Spinal cord (tissue), 10 donors: ENCODE data around the gene FCRL5. TPM values are rescaled to one million over a fixed set of nuclear protein-coding genes. Genes with fewer than 3 reads are reported as not detected.
"Not testable (repeated sequence)": the region's sequence is repeated elsewhere in the genome, so short reads cannot be mapped to it uniquely, and the experiment has no call there.

Experiments
- DNase-seq, 6 donors: peaks; one replicate each; pipeline versions ENCODE4 v3.0.0 to v3.0.0-alpha.2; 2013 to 2015; ENCODE audit warnings: low spot score in 6 of 6, low read depth in 4 of 6
- H3K27ac ChIP-seq: one replicate; pipeline ENCODE4 v1.5.1; 2013; ENCODE audit warnings: low read depth, low read length, control low read depth
- H3K27me3 ChIP-seq: one replicate; pipeline ENCODE4 v1.6.1; 2013; ENCODE audit warnings: low read length; ENCODE audit not compliant: control insufficient read depth, insufficient read depth
- H3K36me3 ChIP-seq: one replicate; pipeline ENCODE4 v1.6.1; 2013; ENCODE audit warnings: low read length; ENCODE audit not compliant: control insufficient read depth, insufficient read depth
- H3K4me1 ChIP-seq: one replicate; pipeline ENCODE4 v1.6.1; 2013; ENCODE audit warnings: low read length; ENCODE audit not compliant: control insufficient read depth, insufficient read depth
- H3K4me3 ChIP-seq: one replicate; pipeline ENCODE4 v1.5.1; 2013; ENCODE audit warnings: low read depth, low read length, control low read depth
- H3K9me3 ChIP-seq: one replicate; pipeline ENCODE4 v1.6.1; 2013; ENCODE audit warnings: low read length; ENCODE audit not compliant: control insufficient read depth, insufficient read depth
- WGBS: methylation state at CpG from one replicate; pipeline ENCODE4 v1.1.5; 2013; ENCODE audit warnings: missing lambda C conversion rate; ENCODE audit not compliant: insufficient coverage; 5-methylcytosine and 5-hydroxymethylcytosine counted together
- polyA plus RNA-seq, 2 donors: library from polyadenylated mRNA; unstranded; fragments of 120-200 nt; gene quantifications; one replicate each; pipeline ENCODE4 v1.2.1, GENCODE V29; 2013; ENCODE audit not compliant: insufficient read length in 2 of 2
- total RNA-seq, 2 donors: library from RNA; depleted of rRNA in 1 of 2; stranded (reverse); fragments of 120-200 nt in 1 of 2; fragments of >200 nt in 1 of 2; gene quantifications; one replicate each; pipeline versions ENCODE4 v1.2.3 to v1.2.4, GENCODE V29; 2013 to 2014
- donor health status: healthy.

Gene FCRL5
- total and polyA plus RNA-seq, 4 donors = 0.20 TPM; not detected in 3

DNA sequence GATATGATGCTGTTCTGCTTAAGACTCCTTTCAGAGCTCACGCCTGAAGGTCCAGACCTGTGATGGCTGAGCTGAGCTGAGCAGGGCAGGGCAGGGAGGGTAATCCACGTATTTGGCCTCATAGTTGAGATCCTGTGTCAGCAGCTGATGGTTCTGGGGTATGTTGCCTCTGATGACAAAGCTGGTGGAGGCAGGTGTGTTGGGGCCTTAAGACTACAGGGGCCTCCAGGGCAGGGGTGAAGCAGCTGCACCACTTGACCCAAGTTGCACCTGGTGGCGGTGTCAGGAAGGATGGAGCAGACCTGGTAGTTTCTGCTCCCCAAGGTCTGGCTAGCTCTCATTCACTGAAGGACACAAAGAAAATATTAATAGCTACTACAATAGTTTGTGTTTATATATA lies 57.0 kb downstream of the FCRL5 start:
- Histone ChIP-seq H3K4me3 (no peak overlapping the region), H3K4me1 (no peaks in the 10 kb centered on the region), H3K27me3 (no peaks in the 10 kb centered on the region), H3K9me3 (no peaks in the 10 kb centered on the region), H3K27ac (no peak overlapping the region), H3K36me3 (no peaks in the 10 kb centered on the region)
- DNase-seq = no peak
- WGBS = 80% methylated on average over 2 of the region's 3 CpGs

- H3K9me3 ChIP-seq = no peaks in the 10 kb centered on the region
- no peak overlapping the region for H3K27ac ChIP-seq
- no peaks in the 10 kb centered on the region for H3K36me3 ChIP-seq
- no peak for DNase-seq
- H3K4me3 ChIP-seq = no peak overlapping the region
- no peaks in the 10 kb centered on the region for H3K27me3 ChIP-seq
- 78% methylated on average over 3 of the region's 4 CpGs for WGBS
- H3K4me1 ChIP-seq = no peaks in the 10 kb centered on the region
Observed at GRCh38 chr1:157494093-157494492, 58.2 kb downstream of the FCRL5 start.

- H3K4me3 ChIP-seq = no peak overlapping the region
- no peaks in the 10 kb centered on the region for H3K36me3 ChIP-seq
- H3K4me1 ChIP-seq = no peaks in the 10 kb centered on the region
- no peaks in the 10 kb centered on the region for H3K9me3 ChIP-seq
- DNase-seq = peak in 2 of 6 donors; percentile 48 to 68
- H3K27ac ChIP-seq = no peak overlapping the region
- H3K27me3 ChIP-seq = no peaks in the 10 kb centered on the region
- WGBS = 43% methylated on average over 9 of the region's 14 CpGs
Observed at GRCh38 chr1:157490467-157491165, 61.7 kb downstream of the FCRL5 start.

GRCh38 chr1:157488156-157488555 lies 64.2 kb downstream of the FCRL5 start:
- Histone ChIP-seq H3K9me3 (no peaks in the 10 kb centered on the region), H3K27ac (no peak overlapping the region), H3K4me3 (no peak overlapping the region), H3K36me3 (no peaks in the 10 kb centered on the region), H3K4me1 (no peaks in the 10 kb centered on the region), H3K27me3 (no peaks in the 10 kb centered on the region)
- no peak for DNase-seq
- no CpG with 5 or more reads among the region's 2 CpGs for WGBS

DNA sequence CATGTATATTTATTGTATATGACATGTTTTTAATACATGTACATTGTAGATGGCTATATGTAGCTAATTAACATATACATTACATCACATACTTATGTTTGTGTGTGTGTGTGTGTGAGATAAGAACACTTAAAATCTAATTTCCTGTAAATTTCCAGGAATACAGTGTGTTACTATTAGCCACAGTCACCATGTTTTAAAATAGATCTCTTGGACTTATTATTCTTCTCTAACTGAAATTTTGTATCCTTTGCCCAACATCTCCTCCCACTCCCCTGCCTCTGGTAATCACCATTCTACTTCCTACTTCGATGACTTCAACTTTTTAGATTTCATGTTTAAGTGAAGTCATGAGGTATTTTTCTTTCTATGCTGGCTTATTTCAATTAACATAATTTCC lies 64.8 kb downstream of the FCRL5 start:
- Histone ChIP-seq H3K27ac (no peak overlapping the region), H3K36me3 (no peaks in the 10 kb centered on the region), H3K4me3 (no peak overlapping the region), H3K27me3 (no peaks in the 10 kb centered on the region), H3K9me3 (no peaks in the 10 kb centered on the region), H3K4me1 (no peaks in the 10 kb centered on the region)
- no peak for DNase-seq
- no CpG with 5 or more reads among the region's 1 CpG for WGBS

- Histone ChIP-seq H3K27me3 (no peaks in the 10 kb centered on the region), H3K36me3 (no peaks in the 10 kb centered on the region), H3K9me3 (no peaks in the 10 kb centered on the region), H3K4me1 (no peaks in the 10 kb centered on the region), H3K27ac (no peak overlapping the region), H3K4me3 (no peak overlapping the region)
- no peak for DNase-seq
- no CpG with 5 or more reads among the region's 2 CpGs for WGBS
Observed at GRCh38 chr1:157487096-157487495, 65.2 kb downstream of the FCRL5 start.

DNA sequence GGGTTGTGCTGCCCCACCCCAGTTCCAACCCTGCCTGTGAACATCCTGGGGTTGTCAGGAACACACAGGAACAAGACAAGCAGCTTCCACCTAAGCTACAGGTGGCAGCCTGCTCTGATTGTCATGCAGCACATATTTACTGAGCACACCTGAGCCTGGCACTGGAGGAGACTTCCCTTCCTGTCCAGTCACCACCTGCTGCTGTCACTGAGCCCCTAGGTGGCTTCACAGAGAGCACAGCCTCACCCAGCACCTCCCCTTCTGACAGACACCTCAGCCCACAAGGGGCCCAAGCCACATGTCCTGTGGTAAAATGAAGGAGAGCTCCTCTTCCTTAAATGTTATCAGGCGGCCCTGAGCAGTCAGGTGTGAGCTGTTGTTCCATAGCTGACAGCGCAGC lies 65.9 kb downstream of the FCRL5 start:
- not testable (repeated sequence) for H3K27me3 ChIP-seq, H3K27ac ChIP-seq, H3K4me3 ChIP-seq, H3K9me3 ChIP-seq, H3K36me3 ChIP-seq, H3K4me1 ChIP-seq, DNase-seq
- 88% methylated on average over 2 of the region's 2 CpGs for WGBS

GRCh38 chr1:157485793-157486192 lies 66.5 kb downstream of the FCRL5 start:
- no peak for DNase-seq
- no peaks in the 10 kb centered on the region for H3K36me3 ChIP-seq
- no peaks in the 10 kb centered on the region for H3K4me1 ChIP-seq
- no peaks in the 10 kb centered on the region for H3K9me3 ChIP-seq
- WGBS = 79% methylated on average over 3 of the region's 3 CpGs
- no peak overlapping the region for H3K27ac ChIP-seq
- no peaks in the 10 kb centered on the region for H3K27me3 ChIP-seq
- H3K4me3 ChIP-seq = no peak overlapping the region

GRCh38 chr1:157484573-157484972 lies 67.7 kb downstream of the FCRL5 start:
- DNase-seq = no peak
- H3K36me3 ChIP-seq = no peaks in the 10 kb centered on the region
- H3K9me3 ChIP-seq = no peaks in the 10 kb centered on the region
- H3K4me1 ChIP-seq = no peaks in the 10 kb centered on the region
- no peak overlapping the region for H3K27ac ChIP-seq
- H3K4me3 ChIP-seq = no peak overlapping the region
- no peaks in the 10 kb centered on the region for H3K27me3 ChIP-seq

DNA sequence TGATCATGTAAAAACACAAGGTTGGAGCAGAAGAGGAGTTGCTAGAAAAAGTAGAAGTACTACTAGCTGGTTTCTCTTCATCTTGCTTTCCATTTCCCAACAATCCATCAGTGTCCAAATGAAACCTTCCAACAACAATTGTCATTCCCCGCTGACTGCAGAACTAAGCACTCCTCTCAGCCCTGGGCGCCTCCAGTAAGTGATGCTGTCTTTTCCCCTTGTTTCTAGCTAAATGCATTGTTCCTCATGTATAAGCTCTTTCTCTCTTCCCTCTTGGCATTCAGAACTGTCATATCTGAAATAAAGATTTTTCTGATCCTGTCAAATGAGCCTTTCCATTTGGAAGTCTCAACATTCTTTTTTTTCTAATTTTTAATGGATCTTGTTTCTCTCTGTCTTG lies 68.7 kb downstream of the FCRL5 start:
- no peaks in the 10 kb centered on the region for H3K9me3 ChIP-seq
- no peak overlapping the region for H3K27ac ChIP-seq
- no peak overlapping the region for H3K4me3 ChIP-seq
- H3K4me1 ChIP-seq = no peaks in the 10 kb centered on the region
- no peak for DNase-seq
- no peaks in the 10 kb centered on the region for H3K36me3 ChIP-seq
- 82% methylated on average over 2 of the region's 2 CpGs for WGBS
- H3K27me3 ChIP-seq = no peaks in the 10 kb centered on the region
